ENCODE measurements around the gene RREB1. TPM values are rescaled to one million over a fixed set of nuclear protein-coding genes. Genes with fewer than 3 reads are reported as not detected.

The RREB1 gene
- total RNA-seq, 4 donors from 2014 or later, result 17.7 to 36.6 (median 28.8) TPM

DNA sequence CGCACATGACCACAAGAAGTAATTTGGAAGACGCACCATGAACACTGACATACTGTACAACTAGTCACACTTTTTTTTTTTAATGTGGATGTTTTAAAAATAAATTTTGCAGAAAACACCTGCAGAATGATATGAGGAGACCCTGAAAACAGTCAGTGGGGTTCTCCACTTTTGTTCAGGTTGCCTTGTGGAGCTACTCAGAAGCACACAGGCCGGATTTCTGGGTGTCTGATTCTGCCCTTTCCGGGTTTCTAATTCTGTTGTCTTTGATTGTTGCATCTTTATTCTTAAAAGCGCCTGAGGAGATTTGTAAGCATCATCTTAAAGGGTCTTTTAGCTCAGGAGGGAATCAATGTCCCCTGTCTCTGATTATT lies 130.8 kb downstream of the RREB1 start:
- no peaks in the 10 kb centered on the region for H3K9me3 ChIP-seq
- intact Hi-C loops (cut with DNase I), result no loop called here
- H3K4me3 ChIP-seq, result no peak overlapping the region
- WGBS, result 93% methylated on average over 5 of the region's 5 CpGs
- no peak for DNase-seq (ENCODE audit: extremely low spot score)
- peaks cover 0 to 52% (median 39%) of the 10 kb centered on the region in 4 donors for H3K36me3 ChIP-seq
- no peaks in the 10 kb centered on the region for H3K27me3 ChIP-seq
- H3K27ac ChIP-seq (replicated peaks in 1 of 4), result no peak overlapping the region
- TF ChIP-seq, protein P1, sequence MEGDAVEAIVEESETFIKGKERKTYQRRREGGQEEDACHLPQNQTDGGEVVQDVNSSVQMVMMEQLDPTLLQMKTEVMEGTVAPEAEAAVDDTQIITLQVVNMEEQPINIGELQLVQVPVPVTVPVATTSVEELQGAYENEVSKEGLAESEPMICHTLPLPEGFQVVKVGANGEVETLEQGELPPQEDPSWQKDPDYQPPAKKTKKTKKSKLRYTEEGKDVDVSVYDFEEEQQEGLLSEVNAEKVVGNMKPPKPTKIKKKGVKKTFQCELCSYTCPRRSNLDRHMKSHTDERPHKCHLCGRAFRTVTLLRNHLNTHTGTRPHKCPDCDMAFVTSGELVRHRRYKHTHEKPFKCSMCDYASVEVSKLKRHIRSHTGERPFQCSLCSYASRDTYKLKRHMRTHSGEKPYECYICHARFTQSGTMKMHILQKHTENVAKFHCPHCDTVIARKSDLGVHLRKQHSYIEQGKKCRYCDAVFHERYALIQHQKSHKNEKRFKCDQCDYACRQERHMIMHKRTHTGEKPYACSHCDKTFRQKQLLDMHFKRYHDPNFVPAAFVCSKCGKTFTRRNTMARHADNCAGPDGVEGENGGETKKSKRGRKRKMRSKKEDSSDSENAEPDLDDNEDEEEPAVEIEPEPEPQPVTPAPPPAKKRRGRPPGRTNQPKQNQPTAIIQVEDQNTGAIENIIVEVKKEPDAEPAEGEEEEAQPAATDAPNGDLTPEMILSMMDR (IDR thresholded peaks at IDR 0.05), result no peak
- no peak for TF ChIP-seq POLR2AphosphoS5 (IDR thresholded peaks at IDR 0.05)
- TF ChIP-seq POLR2A (IDR thresholded peaks at IDR 0.05; ENCODE audit: low read depth), result no peak
- no peak for TF ChIP-seq EP300 (IDR thresholded peaks at IDR 0.05)
- H3K4me1 ChIP-seq, result peaks cover 21 to 45% (median 35%) of the 10 kb centered on the region in 4 donors

DNA sequence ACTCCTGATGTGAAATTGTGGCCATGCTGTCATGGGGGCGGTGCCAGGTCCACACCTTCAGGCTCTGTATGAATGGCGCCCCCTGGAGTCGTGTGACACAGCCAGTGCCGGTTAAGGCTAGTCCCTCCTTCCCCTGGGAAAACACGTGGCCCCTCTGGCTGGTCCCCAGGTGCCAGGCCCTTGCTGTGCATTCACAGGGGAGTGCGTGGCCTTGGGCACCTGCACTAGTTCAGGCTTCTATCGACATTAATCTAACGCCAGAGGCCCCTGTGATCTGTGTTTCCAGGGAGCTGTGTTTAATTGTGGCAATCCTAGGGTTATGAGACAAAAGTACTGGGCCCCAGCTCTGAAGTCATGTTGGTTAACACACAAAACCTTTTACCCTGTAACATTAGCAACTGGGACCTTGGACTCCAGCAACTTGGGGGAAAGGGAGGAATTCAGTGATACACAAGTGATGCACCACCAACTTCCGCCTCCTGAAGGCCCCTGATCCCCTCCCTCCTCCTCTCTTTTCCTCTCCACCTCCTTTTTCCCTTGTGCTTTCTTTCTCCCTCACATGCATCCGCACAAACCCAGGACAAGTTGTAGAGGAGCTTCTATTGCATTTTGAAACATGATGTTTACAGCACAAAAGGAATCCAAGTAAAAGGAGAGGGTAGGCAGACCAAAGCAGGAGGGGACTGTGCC lies 131.3 kb downstream of the RREB1 start:
- 68% methylated on average over 3 of the region's 10 CpGs for WGBS
- Histone ChIP-seq H3K4me1 (peaks cover 21 to 45% (median 40%) of the 10 kb centered on the region in 4 donors), H3K27ac (replicated peaks in 1 of 4) (peak overlapping the region in 1 of 4 donors; percentile 26), H3K4me3 (no peak overlapping the region), H3K27me3 (no peaks in the 10 kb centered on the region), H3K36me3 (peaks cover 0 to 47% (median 34%) of the 10 kb centered on the region in 4 donors), H3K9me3 (no peaks in the 10 kb centered on the region)
- intact Hi-C loops (cut with DNase I), result no loop called here
- DNase-seq (ENCODE audit: extremely low spot score), result peak; percentile 94
- TF ChIP-seq, protein P1 (IDR thresholded peaks at IDR 0.05), result peak; percentile 57 to 72 (median 65)
- TF ChIP-seq POLR2A (IDR thresholded peaks at IDR 0.05; ENCODE audit: low read depth), result no peak
- TF ChIP-seq POLR2AphosphoS5 (IDR thresholded peaks at IDR 0.05), result peak in 1 of 2 donors; percentile 42

DNA sequence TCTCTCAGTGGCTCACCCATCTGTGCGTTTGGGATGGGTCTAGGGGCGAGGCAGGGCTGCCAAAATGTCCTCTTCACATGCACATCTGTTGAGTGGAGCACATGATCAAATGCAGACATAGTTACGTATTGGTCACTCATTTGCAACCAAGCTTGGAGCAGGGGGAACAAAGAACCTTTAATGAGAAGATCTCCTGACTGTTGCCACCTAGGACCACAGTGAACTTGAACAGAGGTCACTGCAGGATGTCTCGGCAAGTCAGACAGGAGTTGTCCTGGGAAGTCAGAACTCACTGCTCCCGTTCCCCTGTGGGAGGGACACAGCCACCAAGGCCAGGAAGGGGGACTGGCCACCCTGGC lies 131.8 kb downstream of the RREB1 start:
- no peak for DNase-seq (ENCODE audit: extremely low spot score)
- Histone ChIP-seq H3K9me3 (no peaks in the 10 kb centered on the region), H3K4me1 (peaks cover 21 to 45% (median 40%) of the 10 kb centered on the region in 4 donors), H3K4me3 (no peak overlapping the region), H3K27ac (replicated peaks in 1 of 4) (no peak overlapping the region), H3K36me3 (peaks cover 0 to 42% (median 29%) of the 10 kb centered on the region in 4 donors), H3K27me3 (no peaks in the 10 kb centered on the region)
- TF ChIP-seq, protein P1 (IDR thresholded peaks at IDR 0.05), result no peak
- no peak for TF ChIP-seq POLR2A (IDR thresholded peaks at IDR 0.05; ENCODE audit: low read depth)
- no peak for TF ChIP-seq EP300 (IDR thresholded peaks at IDR 0.05)
- TF ChIP-seq POLR2AphosphoS5 (IDR thresholded peaks at IDR 0.05), result no peak
- 73% methylated on average over 5 of the region's 5 CpGs for WGBS
- intact Hi-C loops (cut with DNase I), result no loop called here

DNA sequence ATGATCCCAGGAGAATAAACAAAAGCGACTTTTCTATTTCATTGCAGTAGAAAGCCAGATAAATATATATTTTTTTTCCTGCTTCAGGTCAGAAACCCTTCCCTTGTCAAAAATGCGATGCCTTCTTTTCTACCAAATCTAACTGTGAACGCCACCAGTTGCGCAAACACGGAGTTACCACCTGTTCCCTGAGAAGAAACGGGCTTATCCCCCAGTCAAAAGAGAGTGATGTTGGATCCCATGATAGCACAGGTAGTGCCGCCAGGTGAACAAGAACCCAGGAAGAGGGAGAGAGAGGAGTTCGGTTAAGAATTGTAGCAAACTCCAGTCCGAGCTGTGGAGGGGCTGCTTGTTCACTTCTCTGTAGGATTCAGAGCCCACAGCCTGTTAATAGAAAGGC lies 132.6 kb downstream of the RREB1 start:
- peaks cover 21 to 40% (median 39%) of the 10 kb centered on the region in 4 donors for H3K4me1 ChIP-seq
- DNase-seq (ENCODE audit: extremely low spot score), result no peak
- no peaks in the 10 kb centered on the region for H3K9me3 ChIP-seq
- H3K36me3 ChIP-seq, result peaks cover 0 to 43% (median 22%) of the 10 kb centered on the region in 4 donors
- H3K27ac ChIP-seq (replicated peaks in 1 of 4), result no peak overlapping the region
- no peak overlapping the region for H3K4me3 ChIP-seq
- intact Hi-C loops (cut with DNase I), result loop anchor here (5.0 to 10.0 kb wide), 3 partner anchors 133 to 563 kb away; partner anchors contain the start of gene RREB1
- H3K27me3 ChIP-seq, result no peaks in the 10 kb centered on the region
- no peak for TF ChIP-seq EP300 (IDR thresholded peaks at IDR 0.05)
- no peak for TF ChIP-seq POLR2AphosphoS5 (IDR thresholded peaks at IDR 0.05)
- TF ChIP-seq, protein P1 (IDR thresholded peaks at IDR 0.05), result no peak
- no peak for TF ChIP-seq POLR2A (IDR thresholded peaks at IDR 0.05; ENCODE audit: low read depth)
- 94% methylated on average over 9 of the region's 9 CpGs for WGBS
